MM.1S (cell line): Measurements from ENCODE around the gene HINFP.

ENCODE experiments used
- EZH2 ChIP-seq: fragments of 300-600 bp; sonication (generic); optimal IDR thresholded peaks from 2 replicates; pipeline ENCODE3; 2017; ENCODE audit warnings: low read depth, mild to moderate bottlenecking, antibody characterized with exemption, low read length, mixed read lengths
- EZH2phosphoT487 ChIP-seq: fragments of 300-600 bp; sonication (generic); IDR thresholded peaks from 2 replicates; pipeline ENCODE4 v1.6.1; 2018; ENCODE audit warnings: antibody characterized with exemption, low read length
- TF ChIP-seq, protein P1 (sequence below): fragments of 300-600 bp; sonication (generic); IDR thresholded peaks from 2 replicates; pipeline ENCODE4 v1.5.1; 2016; ENCODE audit warnings: antibody characterized with exemption, low read length, mixed read lengths

DNA sequence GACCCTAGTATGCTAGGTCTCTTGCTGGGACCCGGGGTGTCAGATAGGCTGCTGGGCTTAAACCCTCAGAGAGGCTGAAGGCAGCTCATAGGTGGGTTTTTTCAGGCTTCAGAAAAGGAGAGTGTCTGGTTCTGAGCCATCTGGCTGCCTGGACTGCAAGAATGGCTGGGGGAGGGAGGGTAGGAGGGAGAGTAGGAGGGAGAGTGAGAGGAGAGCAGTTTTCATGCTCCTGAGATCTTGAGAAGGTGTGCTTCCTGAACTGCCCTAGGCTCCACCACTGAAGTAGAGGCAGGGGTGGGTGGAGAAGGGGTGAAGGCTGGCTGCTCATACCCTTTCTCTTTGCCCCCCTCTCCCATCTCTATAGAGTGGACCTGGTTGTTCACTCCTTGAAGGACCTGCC lies 32.1 kb upstream of the HINFP start:
- no peak for TF ChIP-seq EZH2
- TF ChIP-seq, protein P1, sequence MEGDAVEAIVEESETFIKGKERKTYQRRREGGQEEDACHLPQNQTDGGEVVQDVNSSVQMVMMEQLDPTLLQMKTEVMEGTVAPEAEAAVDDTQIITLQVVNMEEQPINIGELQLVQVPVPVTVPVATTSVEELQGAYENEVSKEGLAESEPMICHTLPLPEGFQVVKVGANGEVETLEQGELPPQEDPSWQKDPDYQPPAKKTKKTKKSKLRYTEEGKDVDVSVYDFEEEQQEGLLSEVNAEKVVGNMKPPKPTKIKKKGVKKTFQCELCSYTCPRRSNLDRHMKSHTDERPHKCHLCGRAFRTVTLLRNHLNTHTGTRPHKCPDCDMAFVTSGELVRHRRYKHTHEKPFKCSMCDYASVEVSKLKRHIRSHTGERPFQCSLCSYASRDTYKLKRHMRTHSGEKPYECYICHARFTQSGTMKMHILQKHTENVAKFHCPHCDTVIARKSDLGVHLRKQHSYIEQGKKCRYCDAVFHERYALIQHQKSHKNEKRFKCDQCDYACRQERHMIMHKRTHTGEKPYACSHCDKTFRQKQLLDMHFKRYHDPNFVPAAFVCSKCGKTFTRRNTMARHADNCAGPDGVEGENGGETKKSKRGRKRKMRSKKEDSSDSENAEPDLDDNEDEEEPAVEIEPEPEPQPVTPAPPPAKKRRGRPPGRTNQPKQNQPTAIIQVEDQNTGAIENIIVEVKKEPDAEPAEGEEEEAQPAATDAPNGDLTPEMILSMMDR = no peak
- no peak for TF ChIP-seq EZH2phosphoT487
